GM19351 (cell line): ENCODE results near the gene COL2A1.

Experiments
- ATAC-seq: cut with Tn5 transposase; IDR thresholded peaks from one replicate; pipeline ENCODE4 v1.9.1; 2021; ENCODE audit warnings: mild to moderate bottlenecking, moderate library complexity; ENCODE audit not compliant: unreplicated experiment

COL2A1 gene

GRCh38 chr12:47949441-47950341 lies 54.6 kb downstream of the COL2A1 start:
- ATAC-seq: no peak

- ATAC-seq: no peak
Measured at GRCh38 chr12:47947341-47947740, 56.9 kb downstream of the COL2A1 start.

- ATAC-seq: no peak
Measured at GRCh38 chr12:47946413-47947323, 57.6 kb downstream of the COL2A1 start.

GRCh38 chr12:47945341-47945728 lies 58.9 kb downstream of the COL2A1 start:
- no peak for ATAC-seq

- ATAC-seq: no peak
Measured at GRCh38 chr12:47944685-47945340, 59.5 kb downstream of the COL2A1 start.

GRCh38 chr12:47943623-47944340 lies 60.5 kb downstream of the COL2A1 start:
- ATAC-seq: no peak

GRCh38 chr12:47942614-47943225 lies 61.6 kb downstream of the COL2A1 start:
- ATAC-seq: no peak

- ATAC-seq: no peak
Measured at GRCh38 chr12:47941871-47942613, 62.2 kb downstream of the COL2A1 start.

- ATAC-seq: no peak
Measured at GRCh38 chr12:47941475-47941780, 62.8 kb downstream of the COL2A1 start.

- ATAC-seq: no peak
Measured at GRCh38 chr12:47940773-47941474, 63.4 kb downstream of the COL2A1 start.

GRCh38 chr12:47939009-47939601 lies 65.2 kb downstream of the COL2A1 start:
- no peak for ATAC-seq

GRCh38 chr12:47938594-47938993 lies 65.7 kb downstream of the COL2A1 start:
- ATAC-seq: no peak

- no peak for ATAC-seq
Measured at GRCh38 chr12:47938093-47938492, 66.2 kb downstream of the COL2A1 start.

GRCh38 chr12:47935184-47935583 lies 69.1 kb downstream of the COL2A1 start:
- ATAC-seq: no peak

- ATAC-seq: no peak
Measured at GRCh38 chr12:47931187-47931586, 73.1 kb downstream of the COL2A1 start.

GRCh38 chr12:47930634-47931033 lies 73.6 kb downstream of the COL2A1 start:
- no peak for ATAC-seq

GRCh38 chr12:47927346-47927745 lies 76.9 kb downstream of the COL2A1 start:
- ATAC-seq: no peak
